ENCODE data around the gene LRMDA. TPM values are rescaled to one million over a fixed set of nuclear protein-coding genes. Genes with fewer than 3 reads are reported as not detected.
"Not testable (repeated sequence)": the region's sequence is repeated elsewhere in the genome, so short reads cannot be mapped to it uniquely, and the experiment has no call there.

LRMDA gene
- total RNA-seq, 1 experiment from 2014 or later: 0.10 TPM

DNA sequence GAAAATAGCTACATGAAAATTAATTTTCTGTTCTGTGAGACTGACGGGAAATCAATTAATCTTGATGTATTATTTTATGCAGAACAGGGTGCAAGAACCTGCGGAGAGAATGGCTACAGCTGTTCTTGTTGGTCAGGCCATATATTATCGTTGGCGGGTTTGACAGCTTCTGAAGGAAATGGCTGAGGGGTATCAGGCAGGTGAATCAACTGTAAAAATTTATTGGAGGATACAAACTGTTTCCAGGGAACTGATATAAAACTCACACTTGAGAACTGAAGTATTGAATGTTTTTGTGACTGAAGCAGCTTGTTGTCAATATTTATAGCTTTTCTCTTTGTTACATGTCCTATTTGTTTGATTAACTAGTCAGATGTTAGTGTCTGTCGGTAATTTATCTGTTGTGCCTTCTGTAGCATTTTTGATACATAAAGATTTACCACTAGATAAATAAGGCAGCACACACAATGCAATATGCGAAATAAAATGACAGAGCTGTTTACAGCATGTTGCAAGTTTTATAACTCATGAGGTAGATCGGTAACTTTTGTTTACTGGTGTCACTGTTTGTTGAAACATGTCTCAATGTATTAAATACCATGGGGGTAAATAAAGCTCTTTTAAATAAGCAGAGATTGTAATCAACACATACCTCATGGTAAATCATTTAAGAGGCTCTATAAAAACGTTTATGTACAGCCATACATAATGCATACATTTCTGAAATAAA, 308.2 kb downstream of the LRMDA start:
- DNase-seq (ENCODE audit: low spot score): no peak

DNA sequence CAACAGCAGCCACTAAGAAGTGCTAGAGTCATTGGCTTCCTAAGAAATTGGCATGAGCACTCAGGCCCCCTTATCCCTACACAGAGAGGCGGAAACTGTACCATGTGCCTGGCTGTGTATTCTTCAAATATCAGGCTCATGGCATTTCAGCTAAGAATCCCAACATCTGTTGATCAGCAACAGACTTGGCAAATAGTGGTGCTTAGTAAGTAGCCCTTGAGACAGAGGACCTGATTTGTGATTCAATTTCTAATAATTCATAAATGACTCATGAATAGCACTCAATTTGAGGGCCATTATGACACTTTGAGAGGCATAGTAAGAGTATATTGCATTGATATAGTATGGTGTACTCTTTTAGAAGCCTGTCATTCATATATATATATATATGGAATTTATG, 309.1 kb downstream of the LRMDA start:
- DNase-seq (ENCODE audit: low spot score): no peak

DNA sequence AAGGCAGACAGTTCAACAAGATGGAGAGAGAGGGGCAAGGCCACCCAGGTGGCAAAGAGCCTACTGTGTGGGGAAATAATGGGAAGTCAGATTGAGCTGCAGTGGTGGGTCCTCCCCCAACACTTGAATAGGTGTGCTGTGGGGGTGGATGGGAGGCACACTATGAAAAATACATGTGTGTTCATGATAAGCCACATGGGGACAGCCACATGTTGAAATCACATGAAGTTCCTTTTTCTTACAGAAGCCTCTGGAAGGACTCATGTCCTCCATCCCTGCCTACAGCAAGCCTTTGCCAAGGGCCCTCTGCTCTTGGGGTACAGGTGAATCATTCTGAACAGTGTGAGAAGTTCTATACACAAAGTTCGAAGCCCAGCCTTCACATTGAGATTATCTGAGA, 310.9 kb downstream of the LRMDA start:
- no peak for DNase-seq (ENCODE audit: low spot score)

DNA sequence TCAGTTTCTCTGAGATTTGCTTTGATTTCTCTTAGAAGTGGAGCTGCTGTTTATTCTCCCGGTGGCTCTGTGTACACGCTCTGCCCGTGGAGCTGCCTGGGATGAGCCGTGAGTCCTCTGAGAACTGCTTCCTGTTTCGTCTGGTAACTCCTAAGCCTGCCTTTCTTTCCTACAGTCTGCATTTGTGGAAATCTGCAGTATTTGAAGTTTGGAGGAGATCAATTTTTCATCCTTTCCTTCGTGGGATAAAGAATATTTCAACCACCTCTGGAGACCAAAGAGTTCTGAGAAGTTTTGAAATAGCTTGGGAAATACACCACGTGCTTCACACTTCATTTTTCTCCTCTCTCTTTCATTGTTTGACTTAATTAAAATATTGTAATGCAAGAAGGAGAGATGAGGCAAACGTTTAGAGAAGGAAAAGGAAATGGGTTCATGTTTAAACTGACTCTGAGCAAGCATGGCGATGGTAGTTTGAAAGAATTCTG, 311.9 kb downstream of the LRMDA start:
- no peak for DNase-seq (ENCODE audit: low spot score)

- DNase-seq (ENCODE audit: low spot score): no peak
Measured at GRCh38 chr10:75744261-75744660, 312.8 kb downstream of the LRMDA start.

GRCh38 chr10:75746356-75746755, 314.9 kb downstream of the LRMDA start:
- DNase-seq (ENCODE audit: low spot score): no peak

DNA sequence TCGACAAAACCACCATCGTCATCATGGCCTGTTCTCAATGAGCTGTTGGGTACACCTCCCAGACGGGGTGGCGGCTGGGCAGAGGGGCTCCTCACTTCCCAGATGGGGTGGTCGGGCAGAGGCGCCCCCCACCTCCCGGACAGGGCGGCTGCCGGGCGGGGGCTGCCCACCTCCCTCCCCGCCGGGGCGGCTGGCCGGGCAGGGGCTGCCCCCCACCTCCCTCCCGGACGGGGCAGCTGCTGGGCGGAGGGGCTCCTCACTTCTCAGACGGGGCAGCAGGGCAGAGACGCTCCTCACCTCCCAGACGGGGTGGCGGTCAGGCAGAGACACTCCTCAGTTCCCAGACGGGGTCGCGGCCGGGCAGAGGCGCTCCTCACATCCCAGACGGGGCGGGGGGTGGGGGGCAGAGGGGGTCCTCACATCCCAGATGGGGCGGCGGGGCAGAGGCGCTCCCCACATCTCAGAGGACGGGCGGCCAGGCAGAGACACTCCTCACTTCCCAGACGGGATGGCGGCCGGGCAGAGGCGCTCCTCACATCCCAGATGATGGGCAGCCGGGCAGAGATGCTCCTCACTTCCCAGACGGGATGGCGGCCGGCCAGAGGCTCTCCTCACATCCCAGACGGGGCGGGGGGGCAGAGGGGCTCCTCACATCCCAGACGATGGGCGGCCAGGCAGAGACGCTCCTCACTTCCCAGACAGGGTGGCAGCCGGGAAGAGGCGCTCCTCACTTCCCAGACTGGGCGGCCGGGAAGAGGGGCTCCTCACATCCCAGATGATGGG, 318.9 kb downstream of the LRMDA start:
- not testable (repeated sequence) for DNase-seq (ENCODE audit: low spot score)

GRCh38 chr10:75751232-75751631, 319.8 kb downstream of the LRMDA start:
- DNase-seq (ENCODE audit: low spot score): no peak

DNA sequence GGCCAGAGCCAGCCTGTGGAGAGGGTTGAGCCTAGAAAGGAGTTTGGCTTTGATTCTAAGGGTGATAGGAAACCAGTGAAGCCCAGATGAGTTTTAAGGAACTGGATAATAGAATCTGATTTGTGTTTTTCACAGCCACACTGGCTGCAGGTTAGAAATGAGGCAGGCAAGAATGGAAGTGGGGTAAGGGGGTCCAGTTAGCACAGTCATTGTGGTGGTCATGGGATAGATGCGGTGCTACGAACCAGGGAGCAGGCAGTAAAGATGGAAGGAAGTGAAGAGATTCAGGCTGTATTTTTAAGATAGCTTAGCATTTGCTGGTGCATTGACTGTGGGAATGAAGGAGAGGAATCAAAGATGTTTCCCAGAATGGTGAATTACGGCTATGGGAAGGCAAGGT, 322.2 kb downstream of the LRMDA start:
- DNase-seq (ENCODE audit: low spot score): no peak

GRCh38 chr10:75754096-75754831, 322.8 kb downstream of the LRMDA start:
- no peak for DNase-seq (ENCODE audit: low spot score)

- no peak for DNase-seq (ENCODE audit: low spot score)
Measured at GRCh38 chr10:75755528-75755927, 324.1 kb downstream of the LRMDA start.

GRCh38 chr10:75761289-75761688, 329.9 kb downstream of the LRMDA start:
- no peak for DNase-seq (ENCODE audit: low spot score)

GRCh38 chr10:75762431-75762802, 331.0 kb downstream of the LRMDA start:
- no peak for DNase-seq (ENCODE audit: low spot score)

- DNase-seq (ENCODE audit: low spot score): no peak
Measured at GRCh38 chr10:75763652-75764051, 332.2 kb downstream of the LRMDA start.

GRCh38 chr10:75764974-75765788, 333.8 kb downstream of the LRMDA start:
- DNase-seq (ENCODE audit: low spot score): no peak

GRCh38 chr10:75765789-75766096, 334.3 kb downstream of the LRMDA start:
- no peak for DNase-seq (ENCODE audit: low spot score)

DNA sequence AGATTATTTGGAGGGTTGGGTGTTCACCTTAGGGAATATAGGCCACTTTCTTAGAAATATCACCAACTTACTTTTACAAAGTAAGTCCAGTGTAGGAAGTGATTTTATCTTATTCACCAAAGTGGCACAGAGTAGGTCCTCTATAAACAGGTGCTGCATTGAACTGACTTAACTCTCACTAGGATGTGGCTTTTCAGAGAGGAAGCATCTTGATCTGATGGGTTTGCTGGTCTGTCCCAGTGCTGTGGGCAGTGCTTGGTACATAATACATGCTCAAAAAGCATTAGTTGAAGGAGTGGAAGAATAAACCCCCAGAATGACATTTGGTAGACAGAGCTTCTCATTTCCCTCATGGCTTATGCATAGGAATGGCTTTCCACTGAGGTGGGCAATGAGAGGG, 334.7 kb downstream of the LRMDA start:
- no peak for DNase-seq (ENCODE audit: low spot score)

DNA sequence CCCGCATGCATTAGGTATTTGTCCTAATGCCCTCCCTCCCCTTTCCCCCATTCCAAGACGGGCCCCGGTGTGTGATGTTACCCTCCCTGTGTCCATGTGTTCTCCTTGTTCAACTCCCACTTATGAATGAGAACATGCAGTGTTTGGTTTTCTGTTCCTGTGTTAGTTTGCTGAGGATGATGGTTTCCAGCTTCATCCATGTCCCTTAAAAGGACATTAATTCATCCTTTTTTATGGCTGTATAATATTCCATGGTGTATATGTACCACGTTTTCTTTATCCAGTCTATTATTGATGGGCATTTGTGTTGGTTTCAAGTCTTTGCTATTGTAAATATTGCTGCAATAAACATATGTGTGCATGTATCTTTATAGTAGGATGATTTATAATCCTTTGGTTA, 335.3 kb downstream of the LRMDA start:
- not testable (repeated sequence) for DNase-seq (ENCODE audit: low spot score)

GRCh38 chr10:75770626-75771081, 339.2 kb downstream of the LRMDA start:
- DNase-seq (ENCODE audit: low spot score): no peak

DNA sequence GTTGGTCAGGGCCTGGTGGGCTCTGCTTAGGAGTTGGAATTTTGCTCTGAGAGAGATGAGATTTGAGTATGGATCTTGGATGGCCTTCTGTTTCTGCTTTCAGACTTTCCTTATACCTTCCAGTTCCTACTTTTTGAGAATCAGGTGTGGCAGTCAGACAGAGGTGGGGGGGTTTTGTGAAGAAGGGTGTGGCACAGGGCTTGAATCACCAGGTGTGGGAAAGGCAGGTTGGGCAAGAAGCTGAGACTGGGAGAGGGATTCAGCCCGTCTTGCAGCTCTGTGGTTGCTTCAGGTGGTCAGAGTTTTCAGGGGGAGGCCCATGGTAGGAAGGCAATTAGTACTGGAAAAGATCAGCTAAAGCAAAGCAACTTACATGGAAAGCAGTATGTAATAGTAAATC, 340.2 kb downstream of the LRMDA start:
- no peak for DNase-seq (ENCODE audit: low spot score)

DNA sequence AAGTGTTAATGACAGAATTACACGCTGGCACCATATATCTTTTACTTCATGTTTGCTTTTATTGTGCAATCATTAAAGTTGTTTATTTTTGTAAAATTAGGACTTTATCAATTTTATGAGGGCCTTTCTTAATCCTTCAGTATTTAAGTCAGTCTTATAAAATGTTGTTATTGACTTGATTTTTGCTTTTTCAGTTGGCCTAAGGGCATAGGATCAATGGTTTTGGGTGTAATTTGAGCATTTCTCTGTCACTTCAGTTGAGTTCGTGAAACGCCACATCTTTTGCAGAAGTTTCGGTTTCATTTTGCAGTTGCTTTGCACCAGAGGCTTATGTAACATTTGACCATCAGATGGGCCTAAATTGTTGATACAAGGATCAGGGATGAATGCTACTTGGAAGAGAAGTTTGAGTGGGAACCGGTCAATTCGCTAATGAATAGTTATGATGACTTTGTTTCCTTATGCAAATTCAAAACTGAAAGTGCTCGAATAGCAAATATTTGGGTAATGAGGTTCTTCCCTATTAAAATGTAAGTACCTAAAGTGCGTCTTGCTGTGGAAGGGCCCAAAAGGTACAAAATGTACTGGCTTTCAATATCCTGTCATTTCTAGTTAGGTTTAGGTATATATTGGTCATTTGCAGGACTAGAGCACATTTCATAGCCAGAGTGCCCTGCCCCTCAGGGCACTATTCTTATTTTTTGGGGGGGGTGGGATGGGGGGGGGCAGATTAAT, 340.9 kb downstream of the LRMDA start:
- DNase-seq (ENCODE audit: low spot score): peak; percentile 54
